SK-N-SH (cell line): ENCODE results near the gene NOTCH1. TPM values are rescaled to one million over a fixed set of nuclear protein-coding genes. Genes with fewer than 3 reads are reported as not detected.
"Not testable (repeated sequence)": the region's sequence is repeated elsewhere in the genome, so short reads cannot be mapped to it uniquely, and the experiment has no call there.

Source experiments
- CTCF ChIA-PET: fragments of 300-600, 350-600 bp; formaldehyde crosslinking; extraction: SDS; loops from one replicate; lab custom pipeline; 2021; lab: Yijun Ruan, JAX
- POLR2A ChIA-PET: fragments of 350-600 bp; sonication (Branson Sonifier 250); formaldehyde crosslinking; extraction: SDS; loops from one replicate; lab custom pipeline; 2020; ENCODE audit warnings: antibody characterized with exemption, inconsistent platforms; lab: Yijun Ruan, JAX
- DNase-seq: peaks from one replicate; pipeline ENCODE4 v3.0.0; 2012
- H2AFZ ChIP-seq: fragments of 200-600 bp; sonication (generic); 2 replicates; pipeline ENCODE4 v1.8.1; 2016; ENCODE audit warnings: antibody characterized with exemption, mild to moderate bottlenecking, low read depth
- H3F3A ChIP-seq: fragments of 200-600 bp; sonication (generic); replicated peaks from 2 replicates; pipeline ENCODE3; 2016; ENCODE audit warnings: antibody characterized with exemption, mild to moderate bottlenecking; ENCODE audit not compliant: insufficient read depth
- H3K27ac ChIP-seq, 2 experiments: fragments of 200-500 bp in 1 of 2; fragments of 200-600 bp in 1 of 2; sonication (Bioruptor generic) in 1 of 2; sonication (generic), shearing (Covaris generic) in 1 of 2; 2 replicates each; pipeline versions ENCODE4 v1.5.1 to v1.6.1; 2014 to 2016; ENCODE audit warnings: low read depth in 2 of 2, inconsistent platforms in 1 of 2, low read length in 1 of 2, mild to moderate bottlenecking in 1 of 2, mixed read lengths in 1 of 2
- H3K27me3 ChIP-seq: fragments of 200-600 bp; sonication (generic), shearing (Covaris generic); 2 replicates; pipeline ENCODE4 v1.6.1; 2016; ENCODE audit warnings: mixed run types; ENCODE audit not compliant: insufficient read depth
- H3K36me3 ChIP-seq, 2 experiments: fragments of 200-500 bp in 1 of 2; fragments of 200-600 bp in 1 of 2; sonication (Bioruptor generic) in 1 of 2; sonication (generic) in 1 of 2; replicated peaks in 1 of 2; 2 replicates each; pipeline versions ENCODE3 to v1.5.1; 2014 to 2016; ENCODE audit warnings: low read length in 1 of 2, mild to moderate bottlenecking in 1 of 2; ENCODE audit not compliant: insufficient read depth in 2 of 2, control insufficient read depth in 1 of 2
- H3K4me1 ChIP-seq, 2 experiments: fragments of 200-500 bp in 1 of 2; fragments of 200-600 bp in 1 of 2; sonication (Bioruptor generic) in 1 of 2; sonication (generic), shearing (Covaris generic) in 1 of 2; 2 replicates each; pipeline versions ENCODE4 v1.5.1 to v1.6.1; 2014 to 2016; ENCODE audit warnings: low read depth in 1 of 2, low read length in 1 of 2, mixed run types in 1 of 2; ENCODE audit not compliant: insufficient read depth in 2 of 2, control insufficient read depth in 1 of 2
- H3K4me2 ChIP-seq: fragments of 200-600 bp; sonication (generic), shearing (Covaris generic); 2 replicates; pipeline ENCODE4 v1.6.1; 2017; ENCODE audit warnings: mixed run types
- H3K4me3 ChIP-seq, 2 experiments: fragments of 200-500 bp in 1 of 2; fragments of 200-600 bp in 1 of 2; sonication (Bioruptor generic) in 1 of 2; sonication (generic), shearing (Covaris generic) in 1 of 2; 2 replicates each; pipeline versions ENCODE4 v1.5.1 to v1.8.1; 2014 to 2016; ENCODE audit warnings: low read depth in 2 of 2, inconsistent platforms in 1 of 2, low read length in 1 of 2, mild to moderate bottlenecking in 1 of 2, mixed read lengths in 1 of 2, moderate library complexity in 1 of 2
- H3K79me2 ChIP-seq: fragments of 200-600 bp; sonication (generic); 2 replicates; pipeline ENCODE4 v1.8.1; 2017; ENCODE audit warnings: mild to moderate bottlenecking; ENCODE audit not compliant: insufficient read depth
- H3K9ac ChIP-seq: fragments of 200-600 bp; sonication (generic); 2 replicates; pipeline ENCODE4 v1.6.1; 2017; ENCODE audit warnings: mixed run types
- H3K9me2 ChIP-seq: fragments of 200-600 bp; sonication (generic); 2 replicates; pipeline ENCODE4 v1.6.1; 2017; ENCODE audit warnings: mixed run types
- H3K9me3 ChIP-seq: fragments of 200-600 bp; sonication (generic); 2 replicates; pipeline ENCODE4 v1.6.1; 2017; ENCODE audit warnings: mixed run types, mild to moderate bottlenecking, moderate library complexity
- H4K20me1 ChIP-seq: fragments of 200-600 bp; sonication (generic); 2 replicates; pipeline ENCODE4 v1.6.1; 2017; ENCODE audit warnings: mild to moderate bottlenecking, mixed run types; ENCODE audit not compliant: insufficient read depth
- ELF1 ChIP-seq: IDR thresholded peaks from 2 replicates; pipeline ENCODE4 v1.4.0; 2012
- GABPA ChIP-seq: IDR thresholded peaks from 2 replicates; pipeline ENCODE4 v1.4.0; 2012; ENCODE audit warnings: low read depth, mild to moderate bottlenecking
- GATA2 ChIP-seq: sonication (generic); formaldehyde crosslinking; IDR thresholded peaks from 2 replicates; pipeline ENCODE4 v1.5.0; 2020; ENCODE audit warnings: mild to moderate bottlenecking, missing genetic modification reagents
- IRF3 ChIP-seq: fragments of 150-350 bp; IDR thresholded peaks from 2 replicates; pipeline ENCODE4 v1.6.1; 2016; ENCODE audit warnings: mild to moderate bottlenecking, low read depth, low read length
- MAX ChIP-seq: IDR thresholded peaks from 2 replicates; pipeline ENCODE4 v1.4.0; 2012; ENCODE audit warnings: low read depth
- NFIC ChIP-seq: IDR thresholded peaks from 2 replicates; pipeline ENCODE4 v1.4.0; 2012; ENCODE audit warnings: borderline replicate concordance
- RCOR1 ChIP-seq: fragments of 150-350 bp; IDR thresholded peaks from 2 replicates; pipeline ENCODE4 v1.6.1; 2017; ENCODE audit warnings: antibody characterized with exemption, low read length
- SMC3 ChIP-seq: IDR thresholded peaks from 2 replicates; pipeline ENCODE4 v1.6.1; 2012; ENCODE audit warnings: low read depth, low read length, improper control_type of control experiment
- USF2 ChIP-seq: fragments of 150-350 bp; IDR thresholded peaks from 2 replicates; pipeline ENCODE4 v1.6.1; 2017; ENCODE audit warnings: antibody characterized with exemption, low read length, low read depth, borderline replicate concordance
- WGBS: methylation state at CpG from one replicate; pipeline ENCODE4 v1.1.6; 2017; ENCODE audit warnings: low lambda C conversion rate; 5-methylcytosine and 5-hydroxymethylcytosine counted together
- polyA plus RNA-seq, 3 experiments: library from polyadenylated mRNA; depleted of rRNA; stranded (reverse); fragments of >200 nt; gene quantifications; 2 replicates each; pipeline ENCODE4 v1.2.3, GENCODE V29; 2012

The NOTCH1 gene
- polyA plus RNA-seq, 1 of the 3 experiments (the other 2 are of a cell fraction): 6.6 TPM

- ChIA-PET CTCF (interaction anchor here (0.8 kb wide), 1 partner anchor 30 kb away, joined by 3 read pairs; no protein-coding TSS in a partner anchor), POLR2A (no interaction called here)
- Histone ChIP-seq H3K4me2 (no peak overlapping the region), H3K27ac (no peak overlapping the region), H2AFZ (no peak overlapping the region), H3K36me3 (no peaks in the 10 kb centered on the region), H4K20me1 (no peaks in the 10 kb centered on the region), H3K79me2 (no peaks in the 10 kb centered on the region), H3K9me2 (no peaks in the 10 kb centered on the region), H3K9me3 (no peaks in the 10 kb centered on the region), H3K4me3 (no peak overlapping the region), H3K27me3 (no peaks in the 10 kb centered on the region), H3K4me1 (peaks cover 0 to under 1% of the 10 kb centered on the region in 2 experiments; a peak in 1 of 4 replicates), H3F3A (no peaks in the 10 kb centered on the region), H3K9ac (no peak overlapping the region)
- TF ChIP-seq GABPA (no peak), NFIC (no peak), USF2 (no peak), MAX (no peak), IRF3 (no peak), ELF1 (no peak), GATA2 (CRISPR knock-in tag) (no peak), RCOR1 (no peak), SMC3 (no peak)
- DNase-seq: no peak
- WGBS: 70% methylated on average over 2 of the region's 3 CpGs
These were observed 14.7 kb upstream of the NOTCH1 start for GRCh38 chr9:136560586-136560985.

- H3K4me1 ChIP-seq, CTCF ChIA-PET, H2AFZ ChIP-seq, H3K4me2 ChIP-seq, H3K9ac ChIP-seq, H3K27ac ChIP-seq, H3K4me3 ChIP-seq, H3K9me2 ChIP-seq, H3K27me3 ChIP-seq, H3K79me2 ChIP-seq, DNase-seq, H3K9me3 ChIP-seq, H3F3A ChIP-seq, H4K20me1 ChIP-seq, H3K36me3 ChIP-seq, POLR2A ChIA-PET: not testable (repeated sequence)
- WGBS: 100% methylated on average over 2 of the region's 2 CpGs
These were observed 13.5 kb upstream of the NOTCH1 start for GRCh38 chr9:136559371-136559770.

- H3K27me3 ChIP-seq, H2AFZ ChIP-seq, POLR2A ChIA-PET, H3K4me1 ChIP-seq, H4K20me1 ChIP-seq, H3K79me2 ChIP-seq, H3K4me3 ChIP-seq, H3K27ac ChIP-seq, H3K4me2 ChIP-seq, DNase-seq, H3K9me2 ChIP-seq, CTCF ChIA-PET, H3F3A ChIP-seq, H3K9ac ChIP-seq, H3K36me3 ChIP-seq, H3K9me3 ChIP-seq: not testable (repeated sequence)
- WGBS: 76% methylated on average over 5 of the region's 5 CpGs
These were observed 13.0 kb upstream of the NOTCH1 start for GRCh38 chr9:136558846-136559245.
